Esophagus (tissue), 2 donors: ENCODE data around the gene KRTAP13-4. TPM values are rescaled to one million over a fixed set of nuclear protein-coding genes. Genes with fewer than 3 reads are reported as not detected.

Source experiments
- H3K27ac ChIP-seq, 2 donors: one replicate each; pipeline ENCODE4 v1.5.1; 2013; ENCODE audit warnings: low read depth in 2 of 2, mild to moderate bottlenecking in 2 of 2, inconsistent platforms in 1 of 2, low read length in 1 of 2, moderate library complexity in 1 of 2
- H3K27me3 ChIP-seq, 2 donors: one replicate each; pipeline ENCODE4 v1.6.1; 2013; ENCODE audit warnings: low read length in 2 of 2, control low read depth in 1 of 2, mild to moderate bottlenecking in 1 of 2; ENCODE audit not compliant: insufficient read depth in 2 of 2, control insufficient read depth in 1 of 2
- H3K36me3 ChIP-seq, 2 donors: one replicate each; pipeline ENCODE4 v1.6.1; 2013; ENCODE audit warnings: low read length in 1 of 2; ENCODE audit not compliant: control insufficient read depth in 2 of 2, insufficient read depth in 2 of 2
- H3K4me1 ChIP-seq, 2 donors: one replicate each; pipeline ENCODE4 v1.6.1; 2013; ENCODE audit warnings: low read length in 1 of 2; ENCODE audit not compliant: control insufficient read depth in 2 of 2, insufficient read depth in 2 of 2
- H3K4me3 ChIP-seq, 2 donors: one replicate each; pipeline ENCODE4 v1.5.1; 2013; ENCODE audit warnings: low read length in 2 of 2, mild to moderate bottlenecking in 2 of 2, low read depth in 1 of 2, moderate library complexity in 1 of 2
- H3K9me3 ChIP-seq, 2 donors: one replicate each; pipeline ENCODE4 v1.6.1; 2013; ENCODE audit warnings: mild to moderate bottlenecking in 2 of 2, low read depth in 1 of 2, low read length in 1 of 2, moderate library complexity in 1 of 2; ENCODE audit not compliant: control insufficient read depth in 2 of 2, insufficient read depth in 1 of 2
- WGBS, 2 donors: extraction: QIAGEN DNeasy Blood & Tissue Kit; methylation state at CpG; one replicate each; pipeline ENCODE4 v1.1.7; 2013; 5-methylcytosine and 5-hydroxymethylcytosine counted together
- polyA plus RNA-seq, 2 donors: library from polyadenylated mRNA; stranded (reverse); fragments of 200-250 nt; gene quantifications; one replicate each; pipeline ENCODE4 v1.2.3, GENCODE V29; 2013
- donor health status: healthy with polysubstance abuse.
- donor health status: Bipolar disorder and iron deficiency.

KRTAP13-4 gene
- polyA plus RNA-seq, 2 donors: not detected

- H3K36me3 ChIP-seq: no peaks in the 10 kb centered on the region
- no peak within 1 kb of the TSS for H3K4me3 ChIP-seq
- peaks cover 2 to 4% of the 10 kb centered on the region in 2 donors for H3K9me3 ChIP-seq
- no peak within 1 kb of the TSS for H3K27ac ChIP-seq
- no peaks in the 10 kb centered on the region for H3K4me1 ChIP-seq
- H3K27me3 ChIP-seq: no peaks in the 10 kb centered on the region
- 82 to 86% methylated on average over 7 of the region's 7 CpGs for WGBS, 2 donors
Observed at GRCh38 chr21:30480145-30480544, 50.1 kb downstream of the KRTAP13-4 start, which contains the start of gene KRTAP19-1. Gene KRTAP19-1, minus strand, starts transcription at chr21:30480367. Its CDS starts 50 bp downstream, at chr21:30480317.

Other genes with a start within 250 kb of the KRTAP13-4 start
- gene CLDN8, start 214.1 kb upstream of the KRTAP13-4 start, polyA plus RNA-seq: 1 to 10 TPM; 1.4 to 2.6 TPM
- not detected for gene KRTAP24-1, start 147.3 kb upstream of the KRTAP13-4 start, polyA plus RNA-seq
- not detected for gene KRTAP25-1, start 140.7 kb upstream of the KRTAP13-4 start, polyA plus RNA-seq
- gene KRTAP26-1, start 109.9 kb upstream of the KRTAP13-4 start, polyA plus RNA-seq: not detected
- gene KRTAP27-1, start 92.5 kb upstream of the KRTAP13-4 start, polyA plus RNA-seq: not detected
- gene KRTAP23-1, start 81.6 kb upstream of the KRTAP13-4 start, polyA plus RNA-seq: not detected
- not detected for gene KRTAP13-2, start 57.9 kb upstream of the KRTAP13-4 start, polyA plus RNA-seq
- gene KRTAP13-1, start 34.2 kb upstream of the KRTAP13-4 start, polyA plus RNA-seq: not detected
- not detected for gene KRTAP13-3, start 4.3 kb upstream of the KRTAP13-4 start, polyA plus RNA-seq
- not detected for gene KRTAP15-1, start 10.1 kb downstream of the KRTAP13-4 start, polyA plus RNA-seq
- gene KRTAP19-1, start 50.1 kb downstream of the KRTAP13-4 start, polyA plus RNA-seq: not detected
- gene KRTAP19-2, start 57.2 kb downstream of the KRTAP13-4 start, polyA plus RNA-seq: not detected
- gene KRTAP19-3, start 61.8 kb downstream of the KRTAP13-4 start, polyA plus RNA-seq: not detected
- not detected for gene KRTAP19-4, start 66.9 kb downstream of the KRTAP13-4 start, polyA plus RNA-seq
- gene KRTAP19-5, start 71.9 kb downstream of the KRTAP13-4 start, polyA plus RNA-seq: not detected
- gene KRTAP19-6, start 111.6 kb downstream of the KRTAP13-4 start, polyA plus RNA-seq: not detected
- not detected for gene KRTAP19-7, start 131.1 kb downstream of the KRTAP13-4 start, polyA plus RNA-seq
- not detected for gene KRTAP22-2, start 160.2 kb downstream of the KRTAP13-4 start, polyA plus RNA-seq
- gene KRTAP6-3, start 162.2 kb downstream of the KRTAP13-4 start, polyA plus RNA-seq: not detected
- not detected for gene KRTAP6-2, start 168.7 kb downstream of the KRTAP13-4 start, polyA plus RNA-seq
- gene KRTAP22-1, start 170.9 kb downstream of the KRTAP13-4 start, polyA plus RNA-seq: not detected
- gene KRTAP6-1, start 183.7 kb downstream of the KRTAP13-4 start, polyA plus RNA-seq: not detected
- not detected for gene KRTAP20-1, start 186.2 kb downstream of the KRTAP13-4 start, polyA plus RNA-seq
- not detected for gene KRTAP20-4, start 190.4 kb downstream of the KRTAP13-4 start, polyA plus RNA-seq
- not detected for gene KRTAP20-2, start 205.0 kb downstream of the KRTAP13-4 start, polyA plus RNA-seq
- gene KRTAP20-3, start 212.6 kb downstream of the KRTAP13-4 start, polyA plus RNA-seq: not detected